ENCODE data around the gene IL11. TPM values are rescaled to one million over a fixed set of nuclear protein-coding genes. Genes with fewer than 3 reads are reported as not detected.
"Not testable (repeated sequence)": the region's sequence is repeated elsewhere in the genome, so short reads cannot be mapped to it uniquely, and the experiment has no call there.

The IL11 gene
- polyA plus RNA-seq, 6 donors from 2014 or later: not detected

- no peaks in the 10 kb centered on the region for H3K9me3 Mint-ChIP-seq
- H3K27ac Mint-ChIP-seq: peak overlapping the region in 1 of 6 donors; percentile 41
These were observed 32.2 kb upstream of the IL11 start for GRCh38 chr19:55402509-55402908.

GRCh38 chr19:55401390-55401789 lies 31.1 kb upstream of the IL11 start:
- ATAC-seq (ENCODE audit: low read depth in 2 of 2); H3K9me3 Mint-ChIP-seq; H3K4me3 Mint-ChIP-seq; DNase-seq; H3K27me3 Mint-ChIP-seq; H3K27ac Mint-ChIP-seq: not testable (repeated sequence)
- Mint-ChIP-seq H3K4me1 (peaks cover 12 to 17% (median 13%) of the 10 kb centered on the region in 3 donors), H3K36me3 (peaks cover 12 to 17% of the 10 kb centered on the region in 2 donors)

More at GRCh38 chr19:55402509-55402908, 32.2 kb upstream of the IL11 start:
- ATAC-seq (ENCODE audit: low read depth in 2 of 2) (no peak), DNase-seq (no peak)
- Mint-ChIP-seq H3K4me3 (peak overlapping the region in 1 of 8 donors; percentile 30), H3K36me3 (peaks cover 12 to 24% of the 10 kb centered on the region in 2 donors), H3K27me3 (no peaks in the 10 kb centered on the region), H3K4me1 (peaks cover 17 to 22% (median 18%) of the 10 kb centered on the region in 3 donors)

GRCh38 chr19:55400281-55401087 lies 30.2 kb upstream of the IL11 start:
- no peak for DNase-seq
- Mint-ChIP-seq H3K36me3 (peaks cover 6 to 8% of the 10 kb centered on the region in 2 donors), H3K9me3 (no peaks in the 10 kb centered on the region), H3K27me3 (no peaks in the 10 kb centered on the region), H3K27ac (no peak overlapping the region), H3K4me1 (peaks cover 3 to 8% (median 4%) of the 10 kb centered on the region in 3 donors), H3K4me3 (peak overlapping the region in 2 of 8 donors; percentile 3 to 53)
- ATAC-seq (ENCODE audit: low read depth in 2 of 2): no peak

- DNase-seq: no peak
- Mint-ChIP-seq H3K27ac (peak overlapping the region in 2 of 6 donors; percentile 49 to 52), H3K36me3 (peaks cover 4 to 5% of the 10 kb centered on the region in 2 donors), H3K4me3 (peak overlapping the region in 1 of 8 donors; percentile 30), H3K9me3 (no peaks in the 10 kb centered on the region), H3K4me1 (peaks cover 0 to 6% (median 2%) of the 10 kb centered on the region in 3 donors), H3K27me3 (no peaks in the 10 kb centered on the region)
- ATAC-seq (ENCODE audit: low read depth in 2 of 2): no peak
These were observed 28.1 kb upstream of the IL11 start for GRCh38 chr19:55398200-55398925.

- H3K4me1 Mint-ChIP-seq: peaks cover 27 to 37% (median 30%) of the 10 kb centered on the region in 3 donors
- ATAC-seq (ENCODE audit: low read depth in 2 of 2) (no peak), DNase-seq (no peak)
- H3K36me3 Mint-ChIP-seq: peaks cover 0 to 5% of the 10 kb centered on the region in 2 donors
- no peaks in the 10 kb centered on the region for H3K27me3 Mint-ChIP-seq
- no peaks in the 10 kb centered on the region for H3K9me3 Mint-ChIP-seq
- H3K4me3 Mint-ChIP-seq: peak overlapping the region in 2 of 8 donors; percentile 17 to 41
- peak overlapping the region in 3 of 6 donors; percentile 30 to 86 (median 60) for H3K27ac Mint-ChIP-seq
These were observed 22.8 kb upstream of the IL11 start for GRCh38 chr19:55392820-55393761.

- no peaks in the 10 kb centered on the region for H3K9me3 Mint-ChIP-seq
- ATAC-seq (ENCODE audit: low read depth in 2 of 2) (no peak), DNase-seq (no peak)
- peaks cover 30 to 48% (median 35%) of the 10 kb centered on the region in 3 donors for H3K4me1 Mint-ChIP-seq
- peak overlapping the region in 3 of 6 donors; percentile 70 to 84 (median 76) for H3K27ac Mint-ChIP-seq
- peaks cover 0 to 5% of the 10 kb centered on the region in 2 donors for H3K36me3 Mint-ChIP-seq
- peak overlapping the region in 1 of 8 donors; percentile 47 for H3K4me3 Mint-ChIP-seq
- H3K27me3 Mint-ChIP-seq: no peaks in the 10 kb centered on the region
These were observed 21.7 kb upstream of the IL11 start for GRCh38 chr19:55391702-55392615.

- Mint-ChIP-seq H3K4me3 (no peak overlapping the region), H3K27me3 (no peaks in the 10 kb centered on the region), H3K9me3 (no peaks in the 10 kb centered on the region), H3K36me3 (peaks cover 0 to 5% of the 10 kb centered on the region in 2 donors), H3K27ac (peak overlapping the region in 1 of 6 donors; percentile 42), H3K4me1 (peaks cover 37 to 55% (median 42%) of the 10 kb centered on the region in 3 donors)
- DNase-seq (no peak), ATAC-seq (ENCODE audit: low read depth in 2 of 2) (no peak)
These were observed 21.0 kb upstream of the IL11 start for GRCh38 chr19:55391191-55391670.

GRCh38 chr19:55390461-55390880 lies 20.2 kb upstream of the IL11 start:
- Mint-ChIP-seq H3K9me3 (peaks cover 0 to 5% (median 0%) of the 10 kb centered on the region in 7 donors), H3K4me3 (peak overlapping the region in 2 of 8 donors; percentile 21 to 78), H3K4me1 (peaks cover 43 to 62% (median 49%) of the 10 kb centered on the region in 3 donors), H3K36me3 (peaks cover 0 to 9% of the 10 kb centered on the region in 2 donors), H3K27ac (peak overlapping the region in 3 of 6 donors; percentile 56 to 76 (median 72)), H3K27me3 (no peaks in the 10 kb centered on the region)
- DNase-seq (no peak), ATAC-seq (ENCODE audit: low read depth in 2 of 2) (no peak)

- peak overlapping the region in 4 of 6 donors; percentile 72 to 89 (median 74) for H3K27ac Mint-ChIP-seq
- no peaks in the 10 kb centered on the region for H3K27me3 Mint-ChIP-seq
- H3K4me3 Mint-ChIP-seq: peak overlapping the region in 6 of 8 donors; percentile 13 to 91 (median 58)
- DNase-seq: no peak
- peaks cover 0 to 9% of the 10 kb centered on the region in 2 donors for H3K36me3 Mint-ChIP-seq
- H3K4me1 Mint-ChIP-seq: peaks cover 46 to 68% (median 58%) of the 10 kb centered on the region in 3 donors
- no peak for ATAC-seq (ENCODE audit: low read depth in 2 of 2)
- H3K9me3 Mint-ChIP-seq: peaks cover 0 to 5% (median 0%) of the 10 kb centered on the region in 7 donors
These were observed 19.4 kb upstream of the IL11 start for GRCh38 chr19:55389386-55390317.

- Mint-ChIP-seq H3K27me3 (no peaks in the 10 kb centered on the region), H3K27ac (peak overlapping the region in 4 of 6 donors; percentile 22 to 99 (median 54)), H3K4me1 (peaks cover 44 to 76% (median 62%) of the 10 kb centered on the region in 3 donors), H3K9me3 (peaks cover 0 to 5% (median 0%) of the 10 kb centered on the region in 7 donors), H3K36me3 (peaks cover 0 to 9% of the 10 kb centered on the region in 2 donors), H3K4me3 (peak overlapping the region; percentile 47 to 100 (median 100))
- DNase-seq: no peak
- ATAC-seq (ENCODE audit: low read depth in 2 of 2): no peak
These were observed 17.7 kb upstream of the IL11 start for GRCh38 chr19:55387736-55388497.
